Testis (tissue), 3 donors: ENCODE measurements around the gene PLCL1. TPM values are rescaled to one million over a fixed set of nuclear protein-coding genes. Genes with fewer than 3 reads are reported as not detected.

Experiments
- DNase-seq: peaks from one replicate; pipeline ENCODE4 v3.0.0-alpha.2; 2019
- H3K27ac ChIP-seq, 2 donors: fragments of 200-600 bp; sonication (generic); one replicate each; pipeline ENCODE4 v1.5.1; 2019
- H3K27me3 ChIP-seq: fragments of 200-600 bp; sonication (generic); one replicate; pipeline ENCODE4 v1.5.1; 2019
- H3K36me3 ChIP-seq: fragments of 200-600 bp; sonication (generic); one replicate; pipeline ENCODE4 v1.5.1; 2017; ENCODE audit warnings: low read depth; ENCODE audit errors: missing control alignments
- H3K4me1 ChIP-seq: fragments of 200-600 bp; sonication (generic); one replicate; pipeline ENCODE4 v1.5.1; 2019
- H3K4me3 ChIP-seq, 2 donors: fragments of 200-600 bp; sonication (generic); one replicate each; pipeline ENCODE4 v1.5.1; 2017 to 2019
- H3K9me3 ChIP-seq: fragments of 200-600 bp; sonication (generic); one replicate; pipeline ENCODE4 v1.5.1; 2017
- POLR2A ChIP-seq: fragments of 450-650 bp; IDR thresholded peaks from one replicate; pipeline ENCODE4 v1.6.1; 2017; ENCODE audit warnings: antibody characterized with exemption, mild to moderate bottlenecking, moderate library complexity
- WGBS, 2 donors: methylation state at CpG; one replicate each; pipeline ENCODE4 v1.1.5; 2018; 5-methylcytosine and 5-hydroxymethylcytosine counted together
- intact Hi-C: fragments of 100-400 bp; cut with DNase I; formaldehyde crosslinking; loops from one replicate; pipeline ENCODE4 v1.15.1; 2023; ENCODE audit warnings: low total_unique reads
- polyA plus RNA-seq: library from polyadenylated mRNA; stranded (reverse); fragments of 350-450 nt; fragmentation: Illumina TruSeq; extraction: RNeasy Lipid Tissue Mini Kit (QIAGEN cat#74804); gene quantifications from one replicate; pipeline ENCODE4 v1.2.3, GENCODE V29; 2014; ENCODE audit warnings: low read depth, low replicate concordance; ENCODE audit not compliant: insufficient read depth
- total RNA-seq, 2 donors: library from RNA; depleted of rRNA; stranded (reverse); fragments of >200 nt; gene quantifications; one replicate each; pipeline ENCODE4 v1.2.3, GENCODE V29; 2016
- TF ChIP-seq, protein P1 (sequence below), 3 experiments: fragments of 450-650 bp in 2 of 3; fragments of 200-600 bp in 1 of 3; sonication (generic) in 1 of 3; IDR thresholded peaks; one replicate each; pipeline ENCODE4 v1.5.1; 2016 to 2019; ENCODE audit warnings: antibody characterized with exemption in 3 of 3, mild to moderate bottlenecking in 2 of 3, moderate library complexity in 1 of 3

PLCL1 gene
- total and polyA plus RNA-seq, 3 donors from 2014 or later: 2.1 to 2.6 (median 2.4) TPM

DNA sequence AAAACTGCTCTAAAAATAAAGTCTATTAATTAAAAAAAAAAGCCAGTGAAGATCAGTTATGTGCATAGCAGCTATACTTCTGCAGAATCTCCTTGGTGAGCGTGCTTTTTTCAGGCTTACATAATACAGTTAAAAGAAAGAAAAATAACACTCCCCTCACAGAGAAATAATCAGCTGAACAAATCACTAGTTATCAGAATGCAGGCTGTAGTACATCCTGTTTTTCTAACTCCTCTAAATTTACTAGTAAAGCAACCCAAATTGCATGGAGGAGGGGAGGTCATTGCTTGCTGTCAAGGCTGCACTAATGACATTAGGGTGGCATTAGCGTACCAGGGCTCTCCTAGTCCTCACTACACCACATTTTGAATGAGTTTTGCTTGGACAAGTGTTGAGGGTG lies 192.2 kb downstream of the PLCL1 start:
- H3K27ac ChIP-seq: no peak overlapping the region
- TF ChIP-seq, protein P1, sequence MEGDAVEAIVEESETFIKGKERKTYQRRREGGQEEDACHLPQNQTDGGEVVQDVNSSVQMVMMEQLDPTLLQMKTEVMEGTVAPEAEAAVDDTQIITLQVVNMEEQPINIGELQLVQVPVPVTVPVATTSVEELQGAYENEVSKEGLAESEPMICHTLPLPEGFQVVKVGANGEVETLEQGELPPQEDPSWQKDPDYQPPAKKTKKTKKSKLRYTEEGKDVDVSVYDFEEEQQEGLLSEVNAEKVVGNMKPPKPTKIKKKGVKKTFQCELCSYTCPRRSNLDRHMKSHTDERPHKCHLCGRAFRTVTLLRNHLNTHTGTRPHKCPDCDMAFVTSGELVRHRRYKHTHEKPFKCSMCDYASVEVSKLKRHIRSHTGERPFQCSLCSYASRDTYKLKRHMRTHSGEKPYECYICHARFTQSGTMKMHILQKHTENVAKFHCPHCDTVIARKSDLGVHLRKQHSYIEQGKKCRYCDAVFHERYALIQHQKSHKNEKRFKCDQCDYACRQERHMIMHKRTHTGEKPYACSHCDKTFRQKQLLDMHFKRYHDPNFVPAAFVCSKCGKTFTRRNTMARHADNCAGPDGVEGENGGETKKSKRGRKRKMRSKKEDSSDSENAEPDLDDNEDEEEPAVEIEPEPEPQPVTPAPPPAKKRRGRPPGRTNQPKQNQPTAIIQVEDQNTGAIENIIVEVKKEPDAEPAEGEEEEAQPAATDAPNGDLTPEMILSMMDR (IDR thresholded peaks at IDR 0.05): no peak
- no peak for TF ChIP-seq POLR2A
- H3K4me1 ChIP-seq: no peaks in the 10 kb centered on the region
- H3K4me3 ChIP-seq: no peak overlapping the region
- H3K36me3 ChIP-seq: no peaks in the 10 kb centered on the region
- WGBS, 2 donors: 59 to 60% methylated on average over 2 of the region's 2 CpGs
- no peak for DNase-seq
- no peaks in the 10 kb centered on the region for H3K27me3 ChIP-seq
- intact Hi-C loops: no loop called here
- no peaks in the 10 kb centered on the region for H3K9me3 ChIP-seq

GRCh38 chr2:197997083-197997541 lies 192.7 kb downstream of the PLCL1 start:
- Histone ChIP-seq H3K27ac (no peak overlapping the region), H3K4me3 (no peak overlapping the region), H3K4me1 (no peaks in the 10 kb centered on the region), H3K9me3 (no peaks in the 10 kb centered on the region), H3K36me3 (no peaks in the 10 kb centered on the region), H3K27me3 (no peaks in the 10 kb centered on the region)
- 86 to 92% methylated on average over 7 of the region's 7 CpGs for WGBS, 2 donors
- TF ChIP-seq, protein P1 (IDR thresholded peaks at IDR 0.05): no peak
- TF ChIP-seq POLR2A: no peak
- intact Hi-C loops: no loop called here
- DNase-seq: no peak

GRCh38 chr2:197998702-197999101 lies 194.3 kb downstream of the PLCL1 start:
- Histone ChIP-seq H3K27me3 (no peaks in the 10 kb centered on the region), H3K27ac (no peak overlapping the region), H3K4me3 (no peak overlapping the region), H3K9me3 (no peaks in the 10 kb centered on the region), H3K36me3 (no peaks in the 10 kb centered on the region), H3K4me1 (no peaks in the 10 kb centered on the region)
- intact Hi-C loops: no loop called here
- TF ChIP-seq, protein P1 (IDR thresholded peaks at IDR 0.05): no peak
- TF ChIP-seq POLR2A: no peak
- 95 to 98% methylated on average over 3 of the region's 3 CpGs for WGBS, 2 donors
- DNase-seq: no peak

DNA sequence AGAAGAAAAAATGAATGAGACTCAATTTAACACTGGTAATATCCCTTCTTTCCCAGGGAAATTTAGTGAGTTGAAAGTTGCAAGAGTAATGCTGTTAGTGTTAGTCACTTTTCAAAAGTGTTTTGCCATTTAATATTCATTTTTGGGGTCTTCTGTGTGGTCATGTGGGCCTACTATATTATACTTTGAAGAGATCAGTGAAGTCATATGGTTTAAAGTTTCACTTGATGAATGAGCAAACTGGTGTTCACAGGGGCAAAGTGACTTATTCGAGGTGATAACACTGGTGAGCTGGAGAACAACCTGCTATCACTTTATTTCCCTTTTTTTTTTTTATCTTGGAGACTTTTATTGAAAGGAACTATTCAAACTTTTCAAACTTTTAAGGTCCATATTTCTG lies 196.0 kb downstream of the PLCL1 start:
- WGBS, 2 donors: 78 to 87% methylated on average over 1 of the region's 1 CpG
- H3K36me3 ChIP-seq: no peaks in the 10 kb centered on the region

GRCh38 chr2:198004173-198004572 lies 199.8 kb downstream of the PLCL1 start:
- WGBS, 2 donors: 45 to 61% methylated on average over 1 of the region's 1 CpG
- no peak overlapping the region for H3K4me3 ChIP-seq
- no peak for TF ChIP-seq POLR2A
- TF ChIP-seq, protein P1 (IDR thresholded peaks at IDR 0.05): no peak
- intact Hi-C loops: no loop called here
- H3K27ac ChIP-seq: no peak overlapping the region
- H3K27me3 ChIP-seq: no peaks in the 10 kb centered on the region
- H3K36me3 ChIP-seq: no peaks in the 10 kb centered on the region
- no peaks in the 10 kb centered on the region for H3K4me1 ChIP-seq
- DNase-seq: no peak
- H3K9me3 ChIP-seq: no peaks in the 10 kb centered on the region

More for the DNA sequence above, 196.0 kb downstream of the PLCL1 start:
- Histone ChIP-seq H3K27ac (no peak overlapping the region), H3K9me3 (no peaks in the 10 kb centered on the region), H3K27me3 (no peaks in the 10 kb centered on the region), H3K4me3 (no peak overlapping the region), H3K4me1 (no peaks in the 10 kb centered on the region)
- no peak for TF ChIP-seq POLR2A
- DNase-seq: no peak
- intact Hi-C loops: no loop called here
